Stimulated activated CD8-positive, alpha-beta memory T cell treated with anti-CD3 and anti-CD28 coated beads, Interleukin-7, amount 100 ng/mL, for 1 hour (primary cell): ENCODE results near the gene LATS2.

Experiments used
- DNase-seq, 2 donors: peaks; one replicate each; pipeline ENCODE4 v3.0.0-alpha.2; 2020; ENCODE audit warnings: low read depth in 2 of 2

LATS2 gene

DNA sequence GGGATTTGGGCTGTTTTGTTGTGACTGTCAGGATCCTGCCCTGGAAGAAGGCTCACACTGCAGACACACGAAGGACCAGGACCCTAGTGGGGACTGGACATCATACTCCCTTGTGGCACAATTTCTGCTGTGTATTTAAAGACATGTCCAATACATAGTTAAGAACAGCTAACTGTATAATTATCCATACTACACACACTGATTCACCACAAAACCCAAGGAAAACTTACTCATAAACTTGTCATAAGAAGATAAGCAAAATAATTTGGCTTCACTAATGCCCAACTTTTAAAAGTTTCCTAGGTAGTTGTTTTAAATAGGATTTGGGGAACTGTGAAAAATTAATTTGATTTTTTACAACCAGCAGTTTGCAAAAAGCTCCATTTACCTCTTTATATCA, 46.1 kb downstream of the LATS2 start:
- no peak for DNase-seq

DNA sequence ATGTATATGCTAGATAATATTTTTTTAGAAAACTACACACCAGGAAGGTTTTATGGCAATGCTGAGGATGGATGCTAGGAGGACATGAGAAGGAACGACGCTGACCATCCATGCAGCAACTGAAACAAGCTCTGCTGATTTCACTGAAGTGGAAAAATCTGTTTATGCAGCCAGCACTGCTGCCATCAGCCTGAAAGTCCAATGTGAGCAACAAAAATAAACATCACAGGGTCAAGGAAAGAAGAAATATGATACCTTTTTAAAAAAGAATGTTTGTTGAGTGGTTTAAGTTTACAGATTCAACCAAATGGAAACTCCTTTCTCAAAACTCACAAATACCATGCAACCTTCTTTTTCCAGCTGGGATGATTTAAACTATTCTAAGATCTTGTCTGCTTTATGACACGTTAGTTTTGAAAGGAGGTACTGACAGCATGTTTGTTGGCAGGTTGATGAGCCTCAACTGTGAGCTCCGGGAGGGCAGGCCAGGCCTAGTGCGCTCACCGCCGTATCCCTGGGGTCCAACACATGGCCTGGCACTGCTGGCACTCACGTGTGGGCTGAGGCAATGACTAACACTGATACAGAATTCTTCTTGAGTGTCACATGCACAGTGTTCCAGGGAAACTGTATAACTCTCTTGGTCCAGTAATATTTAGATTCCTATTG, 46.8 kb downstream of the LATS2 start:
- DNase-seq, result no peak

DNA sequence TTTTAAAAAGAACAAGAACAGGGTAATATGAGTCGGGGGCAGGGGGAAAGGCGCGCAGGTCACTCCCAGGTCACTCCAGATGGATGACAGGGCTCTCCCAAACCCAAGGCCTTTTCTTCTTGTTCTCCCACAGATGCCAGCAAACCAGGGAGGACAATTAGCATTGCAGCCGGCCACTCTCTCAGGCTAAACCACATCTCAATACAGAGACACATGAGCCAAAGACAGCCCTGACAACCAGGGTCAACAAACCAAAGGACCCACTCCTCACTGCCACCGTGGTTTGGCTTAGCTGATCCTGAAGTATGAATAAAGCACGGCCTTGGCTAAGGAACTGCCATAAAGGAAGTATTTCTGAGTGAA, 47.3 kb downstream of the LATS2 start:
- DNase-seq, result no peak

DNA sequence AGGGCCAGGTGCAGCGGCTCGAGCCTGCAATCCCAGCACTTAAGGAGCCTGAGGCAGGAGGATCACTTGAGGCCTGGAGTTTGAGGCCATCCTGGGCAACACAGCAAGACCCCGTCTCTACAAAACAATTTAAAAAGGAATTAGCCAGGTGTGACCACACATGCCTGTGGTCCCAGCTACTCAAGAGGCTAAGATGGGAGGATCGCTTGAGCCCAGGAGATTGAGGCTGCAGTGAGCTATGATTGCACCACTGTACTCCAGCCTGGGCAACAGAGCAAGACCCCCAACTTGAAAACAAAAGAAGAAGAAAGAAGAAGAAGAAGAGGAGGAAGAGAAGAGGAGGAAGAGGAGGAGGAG, 47.7 kb downstream of the LATS2 start:
- DNase-seq, result no peak

DNA sequence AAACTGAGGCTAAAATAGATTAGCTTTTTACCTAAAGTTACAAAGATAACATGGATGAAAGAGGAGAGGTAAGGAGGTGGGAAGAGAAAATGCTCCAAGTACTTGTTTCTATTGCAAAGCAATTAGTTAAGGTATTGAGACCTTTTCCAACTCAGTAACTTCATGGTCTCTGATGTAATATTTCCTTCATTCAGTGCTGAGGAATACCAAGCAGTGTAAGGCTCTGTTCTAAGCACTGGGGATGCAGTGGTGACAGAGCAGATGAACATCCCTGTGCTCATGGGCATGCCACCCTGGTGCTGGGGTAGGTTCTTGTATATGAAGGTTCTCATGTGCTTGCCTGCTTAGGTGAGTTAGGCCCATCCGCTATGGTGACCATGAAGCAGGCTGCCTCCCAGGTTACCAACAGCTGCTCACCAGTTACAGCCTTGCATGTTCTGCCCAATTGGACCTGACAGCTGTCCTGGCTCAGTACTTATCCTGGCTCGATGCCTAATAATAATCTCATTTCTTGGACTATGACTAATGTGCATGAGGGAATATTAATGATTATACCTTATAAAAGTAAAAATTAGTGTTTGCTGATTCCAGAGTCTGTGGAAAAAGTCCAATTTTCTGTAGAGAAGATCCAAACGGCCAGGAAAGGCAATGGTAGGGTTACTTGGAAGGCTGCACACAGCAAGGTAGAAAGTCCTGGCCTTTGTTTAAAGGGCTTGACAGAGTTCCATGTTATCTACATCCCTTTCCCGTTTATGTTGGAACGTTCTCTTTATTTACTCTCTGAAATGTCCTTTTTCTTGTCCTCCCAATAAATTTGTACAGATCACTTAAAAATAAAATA, 48.3 kb downstream of the LATS2 start:
- DNase-seq, result no peak

DNA sequence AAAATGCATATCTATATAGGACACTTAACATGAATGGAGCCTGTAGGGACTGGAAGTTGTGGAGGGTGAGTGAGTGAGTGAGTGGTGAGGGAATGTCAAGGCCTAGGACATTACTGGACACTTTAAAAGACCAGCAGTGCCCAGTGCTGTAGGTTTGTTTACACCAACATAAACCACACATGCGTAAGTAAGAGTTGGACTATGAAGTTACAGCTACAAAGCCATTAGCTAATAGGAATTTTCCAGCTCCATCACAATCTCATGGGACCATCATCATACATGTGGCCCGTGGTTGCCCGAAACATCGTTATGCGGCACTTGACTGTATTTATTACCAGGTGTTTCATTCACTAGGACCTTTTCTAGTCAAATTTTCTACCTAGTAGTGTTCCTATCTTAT, 49.2 kb downstream of the LATS2 start:
- no peak for DNase-seq

DNA sequence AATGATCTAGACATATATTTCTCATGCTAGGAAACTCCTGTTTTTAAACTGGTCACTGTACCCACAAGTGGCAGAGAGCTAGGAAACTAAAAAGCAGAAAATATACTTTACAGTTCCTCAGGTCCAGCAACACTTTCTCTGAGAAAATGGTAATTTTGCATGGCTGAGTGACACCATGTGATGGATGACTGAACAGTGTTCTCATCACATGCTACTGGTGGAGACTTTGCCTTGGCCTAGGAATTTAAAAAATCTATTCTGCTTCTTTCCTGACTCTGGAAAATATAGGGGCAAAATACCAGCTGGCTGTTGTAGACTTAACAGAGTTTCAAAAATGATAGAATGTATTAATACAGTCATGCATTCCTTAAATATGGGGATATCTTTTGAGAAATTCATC, 50.0 kb downstream of the LATS2 start:
- no peak for DNase-seq

DNA sequence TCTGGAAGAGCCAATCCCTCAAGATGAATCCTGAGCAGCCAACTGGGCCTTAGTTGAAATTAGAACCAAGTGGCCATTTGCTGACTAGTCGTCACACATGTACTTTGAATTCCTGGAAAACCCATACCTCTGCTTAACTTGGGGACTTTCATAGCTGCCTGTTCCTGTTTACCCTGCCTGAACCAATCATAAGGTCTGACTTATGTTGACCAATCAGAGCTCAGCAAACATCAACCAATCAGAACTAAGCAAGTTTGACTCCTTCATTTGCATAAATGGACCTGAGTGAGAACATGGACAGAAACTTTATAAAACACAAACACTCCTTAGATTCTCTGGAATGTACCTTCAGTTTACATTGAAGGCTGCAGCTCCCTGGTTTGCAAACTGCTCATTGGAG, 50.8 kb downstream of the LATS2 start:
- no peak for DNase-seq

DNA sequence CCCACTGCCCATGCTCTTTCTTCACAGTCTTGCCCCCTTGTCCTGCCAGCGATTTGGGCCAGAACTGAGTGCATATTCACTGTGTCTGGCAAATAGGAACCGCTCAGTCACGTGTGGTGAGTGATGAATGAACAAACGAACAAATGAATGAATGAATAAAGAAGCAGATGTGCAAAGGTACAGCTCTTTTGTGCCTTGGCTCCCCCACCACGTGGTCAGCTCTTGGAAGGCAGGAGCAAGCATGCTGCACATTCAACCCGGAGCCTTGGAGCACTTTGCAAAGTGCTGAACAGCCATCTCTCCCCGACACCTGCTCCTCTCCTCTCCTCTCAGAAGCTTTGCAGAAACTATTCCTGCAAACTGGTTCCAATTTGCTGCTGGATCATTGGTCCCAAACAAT, 52.4 kb downstream of the LATS2 start:
- DNase-seq, result no peak

DNA sequence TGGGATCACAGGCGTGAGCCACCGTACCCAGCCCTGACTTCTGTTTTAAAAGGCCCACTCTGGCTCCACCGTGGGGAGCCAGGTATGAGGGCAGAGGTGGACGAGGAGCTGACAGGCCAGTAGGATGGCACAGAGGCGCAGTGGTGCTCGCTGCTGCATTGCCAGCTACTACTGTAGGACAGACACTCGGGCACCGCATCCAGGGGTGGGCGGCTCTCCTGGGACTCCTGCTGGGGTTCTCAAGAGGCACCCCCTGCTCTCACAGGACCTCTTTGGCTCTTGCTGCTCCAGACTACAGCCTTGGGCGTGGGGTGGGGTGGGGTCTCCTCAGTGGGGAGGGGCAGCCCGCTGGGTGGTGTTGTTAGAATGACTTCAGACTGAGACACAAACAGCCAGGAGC, 53.4 kb downstream of the LATS2 start:
- no peak for DNase-seq

DNA sequence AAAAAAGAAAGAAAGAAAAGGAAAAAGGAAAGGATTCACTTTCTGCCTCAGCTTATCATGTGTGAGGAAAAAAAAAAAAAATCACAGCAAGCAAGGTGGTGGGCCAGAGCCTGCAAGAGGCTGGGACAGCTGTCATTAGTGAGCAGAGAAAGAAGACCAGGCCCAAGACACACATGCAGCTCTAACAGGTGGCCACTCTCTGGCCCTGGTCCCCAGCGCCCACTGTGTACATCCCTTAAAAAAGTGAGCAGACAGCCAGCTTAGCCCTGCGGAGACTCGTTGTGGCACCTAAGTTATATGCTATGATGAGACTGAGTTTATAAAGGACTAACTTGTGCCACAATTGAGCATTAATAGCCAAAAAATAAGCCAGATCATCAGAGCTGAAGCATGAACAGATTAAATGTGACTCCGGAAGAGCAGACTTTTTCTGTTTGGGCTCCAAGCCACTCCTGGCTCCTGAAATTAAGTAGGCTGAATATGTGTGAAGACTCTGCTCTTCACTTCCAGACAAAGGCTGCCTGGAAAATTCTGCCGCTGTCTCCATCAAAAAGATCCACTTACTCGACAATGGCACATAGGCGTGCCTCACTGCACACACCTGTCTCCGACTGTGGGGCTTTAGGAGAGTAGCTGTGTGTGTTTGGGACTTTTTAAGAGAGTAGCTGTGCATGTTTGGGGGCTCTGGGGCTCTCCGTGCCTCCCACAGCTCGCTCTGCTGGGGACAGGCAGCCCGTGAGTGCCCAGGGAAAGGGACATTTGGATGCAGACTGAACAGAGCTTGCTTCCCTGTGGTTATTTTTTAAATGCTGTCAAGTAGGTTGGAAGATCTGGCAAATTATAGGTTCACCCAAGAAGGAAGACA, 55.0 kb downstream of the LATS2 start:
- DNase-seq, result no peak

DNA sequence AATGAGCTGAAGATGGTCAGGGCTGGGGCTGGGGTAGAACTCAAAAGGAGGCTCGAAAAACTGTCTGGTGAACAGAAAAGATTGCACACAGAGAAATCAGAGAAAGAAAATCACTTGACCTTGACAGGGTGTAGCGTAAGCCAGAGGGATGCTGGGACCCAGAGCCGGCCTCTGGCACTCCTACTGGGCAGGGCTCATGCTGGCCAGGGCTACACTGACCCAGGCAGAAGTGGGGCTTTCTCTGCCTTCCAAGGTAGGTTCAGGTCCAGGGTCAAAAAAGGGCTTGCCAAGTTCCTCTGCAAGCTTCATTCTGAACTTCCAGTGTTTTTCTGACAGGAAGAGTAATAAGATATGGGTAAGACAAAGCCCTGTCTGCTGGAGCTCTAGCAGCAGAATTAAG, 56.2 kb downstream of the LATS2 start:
- DNase-seq, result no peak

DNA sequence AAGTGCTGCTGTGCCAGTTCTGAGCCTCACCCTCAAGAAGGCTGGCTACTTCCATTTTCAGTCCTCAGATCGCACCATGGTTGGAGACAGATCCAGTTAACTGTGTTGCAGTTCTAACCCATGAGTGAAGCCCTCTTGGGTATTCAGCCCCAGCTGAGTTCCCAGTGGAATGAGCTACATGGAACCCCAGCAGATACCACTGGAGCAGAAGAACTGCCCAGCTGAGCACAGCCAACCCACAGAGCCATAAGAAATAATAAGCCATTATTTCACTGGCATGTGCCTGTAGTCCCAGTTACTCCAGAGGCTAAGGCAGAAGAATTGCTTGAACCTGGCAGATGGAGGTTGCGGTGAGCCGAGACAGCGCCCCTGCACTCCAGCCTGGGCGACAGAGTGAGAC, 59.9 kb downstream of the LATS2 start:
- DNase-seq, result no peak

DNA sequence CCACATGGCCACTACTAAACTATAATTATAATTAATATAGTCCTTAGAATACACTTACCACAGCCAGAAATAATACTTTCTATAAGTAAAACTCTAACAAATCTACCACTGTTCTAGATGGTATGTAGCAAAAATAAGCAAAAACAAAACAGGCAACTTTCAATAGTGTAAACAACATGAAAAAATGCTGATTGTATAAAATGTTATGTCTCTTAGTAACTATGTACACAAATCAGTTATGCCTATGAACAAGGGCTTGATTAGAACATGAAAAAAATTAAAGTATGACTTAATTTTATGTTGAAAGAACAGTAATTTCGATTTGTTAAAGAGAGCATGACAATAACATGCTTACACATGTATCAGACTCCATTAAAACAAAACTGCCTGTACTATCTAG, 60.7 kb downstream of the LATS2 start:
- no peak for DNase-seq

DNA sequence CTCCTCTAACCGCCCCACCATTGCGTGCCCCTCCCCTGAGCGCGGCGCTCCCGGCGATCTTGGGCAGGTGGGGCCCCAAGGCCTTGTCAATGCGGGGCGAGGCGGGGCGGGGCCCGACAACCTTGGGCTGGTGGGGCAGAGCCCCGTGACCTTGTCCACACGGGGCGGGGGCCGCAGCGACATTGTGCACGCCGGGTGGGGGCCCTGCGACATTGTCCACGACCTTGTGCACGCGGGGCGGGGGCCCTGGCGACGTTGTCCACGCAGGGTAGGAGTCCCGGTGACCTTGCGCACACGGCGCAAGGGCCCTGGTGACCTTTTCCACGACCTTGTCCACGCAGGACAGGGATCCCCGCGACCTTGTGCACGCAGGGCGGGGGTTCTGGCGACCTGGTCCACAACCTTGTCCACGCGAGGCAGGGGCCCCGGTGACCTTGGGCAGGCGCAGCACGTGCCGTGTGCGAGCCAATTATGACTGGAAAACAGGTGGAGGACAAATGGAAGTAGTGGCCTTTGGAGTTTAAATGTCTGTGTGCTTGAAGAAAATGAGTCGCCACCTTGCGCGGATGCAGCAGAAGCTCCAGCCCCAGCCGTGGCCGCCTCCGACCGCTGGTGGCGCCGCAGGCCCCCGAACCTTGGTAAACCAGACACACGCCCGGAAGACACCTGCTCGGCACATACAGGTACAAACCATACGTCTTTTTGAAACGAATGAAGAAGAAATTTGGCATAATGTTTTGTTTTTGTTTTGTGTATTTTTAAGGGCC, 62.6 kb downstream of the LATS2 start:
- no peak for DNase-seq

DNA sequence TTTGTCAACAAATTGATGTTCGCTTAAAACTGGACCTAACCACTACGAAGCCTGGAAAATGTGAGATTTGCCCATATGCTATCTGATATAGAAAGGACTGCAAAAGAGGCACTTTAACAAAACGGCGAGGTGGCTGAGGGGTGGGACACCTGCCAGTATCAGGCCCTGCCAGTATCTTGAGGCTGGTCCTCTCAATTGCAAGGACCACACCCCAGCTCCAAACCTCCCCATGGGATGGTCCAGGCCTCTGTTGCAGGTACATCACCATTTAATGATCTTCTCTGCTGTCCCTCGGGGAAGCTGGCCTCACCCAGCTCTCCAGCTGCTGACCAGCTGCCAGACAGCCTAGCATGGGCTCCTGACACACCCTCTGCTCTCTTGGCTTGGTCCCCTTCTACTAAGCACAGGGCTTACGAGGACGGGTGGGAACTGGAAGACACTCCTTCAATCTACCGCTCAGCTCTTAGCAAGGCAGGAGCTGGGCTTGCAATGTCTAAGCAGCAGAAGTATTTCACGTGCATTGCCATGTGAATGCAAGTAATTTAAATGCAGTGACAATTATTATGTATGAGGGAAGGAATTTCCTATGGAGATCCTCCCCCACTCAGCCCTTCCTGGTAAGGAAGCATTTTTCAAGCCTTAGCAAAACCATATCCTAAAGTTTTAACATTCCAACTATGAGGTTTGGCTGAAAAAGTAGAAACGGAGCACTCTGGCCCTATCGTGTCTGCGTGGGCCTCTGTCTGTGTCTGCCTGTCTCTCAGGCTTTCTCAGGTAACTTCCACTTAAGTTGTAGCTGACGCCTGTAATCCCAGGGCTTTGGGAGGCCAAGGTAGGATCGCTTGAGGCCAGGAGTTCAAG, 63.9 kb downstream of the LATS2 start:
- DNase-seq, result no peak

DNA sequence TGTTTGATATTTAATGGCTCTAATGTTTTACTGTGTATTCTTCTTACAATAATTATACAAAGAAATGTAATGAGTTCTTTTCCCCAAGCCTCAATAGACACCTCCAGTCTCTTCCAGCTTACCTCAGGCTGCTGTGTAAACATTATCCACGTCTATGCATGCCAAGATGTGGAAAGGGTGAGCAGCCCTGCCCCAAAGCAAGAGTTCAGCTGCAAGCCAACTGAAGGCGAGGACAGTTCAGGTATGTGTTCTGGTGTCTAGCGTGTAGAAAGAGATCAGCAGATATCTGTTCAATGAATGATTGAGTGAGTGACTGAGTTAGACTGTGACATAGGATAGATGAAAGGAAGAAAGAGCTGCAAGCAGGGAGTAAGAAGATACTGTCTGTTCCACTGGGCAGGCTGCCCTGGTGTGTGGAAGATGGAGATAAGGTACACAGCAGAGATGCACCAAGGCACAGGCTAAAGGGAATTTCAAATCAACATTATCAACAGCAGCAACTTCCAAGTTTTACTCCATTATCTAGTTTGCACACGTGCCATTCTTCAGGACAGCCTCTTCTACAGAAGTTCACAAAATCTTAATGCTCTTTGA, 66.0 kb downstream of the LATS2 start:
- no peak for DNase-seq

DNA sequence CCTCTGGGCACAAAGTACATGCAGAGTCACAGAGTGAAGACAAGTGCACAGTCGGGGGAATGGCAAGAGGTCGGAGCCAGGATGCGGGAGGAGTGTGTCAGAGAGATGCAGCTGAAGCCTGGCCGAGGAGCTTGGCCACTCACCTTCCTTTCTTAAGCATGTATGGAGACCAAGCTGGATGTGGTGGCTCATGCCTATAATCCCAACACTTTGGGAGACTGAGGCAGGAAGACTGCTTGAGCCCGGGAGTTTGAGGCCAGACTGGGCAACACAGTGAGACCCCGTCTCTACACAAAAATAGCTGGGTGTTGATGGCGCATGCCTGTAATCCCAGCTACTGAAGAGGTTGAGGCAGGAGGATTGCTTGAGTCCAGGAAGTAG, 67.0 kb downstream of the LATS2 start:
- DNase-seq, result no peak

DNA sequence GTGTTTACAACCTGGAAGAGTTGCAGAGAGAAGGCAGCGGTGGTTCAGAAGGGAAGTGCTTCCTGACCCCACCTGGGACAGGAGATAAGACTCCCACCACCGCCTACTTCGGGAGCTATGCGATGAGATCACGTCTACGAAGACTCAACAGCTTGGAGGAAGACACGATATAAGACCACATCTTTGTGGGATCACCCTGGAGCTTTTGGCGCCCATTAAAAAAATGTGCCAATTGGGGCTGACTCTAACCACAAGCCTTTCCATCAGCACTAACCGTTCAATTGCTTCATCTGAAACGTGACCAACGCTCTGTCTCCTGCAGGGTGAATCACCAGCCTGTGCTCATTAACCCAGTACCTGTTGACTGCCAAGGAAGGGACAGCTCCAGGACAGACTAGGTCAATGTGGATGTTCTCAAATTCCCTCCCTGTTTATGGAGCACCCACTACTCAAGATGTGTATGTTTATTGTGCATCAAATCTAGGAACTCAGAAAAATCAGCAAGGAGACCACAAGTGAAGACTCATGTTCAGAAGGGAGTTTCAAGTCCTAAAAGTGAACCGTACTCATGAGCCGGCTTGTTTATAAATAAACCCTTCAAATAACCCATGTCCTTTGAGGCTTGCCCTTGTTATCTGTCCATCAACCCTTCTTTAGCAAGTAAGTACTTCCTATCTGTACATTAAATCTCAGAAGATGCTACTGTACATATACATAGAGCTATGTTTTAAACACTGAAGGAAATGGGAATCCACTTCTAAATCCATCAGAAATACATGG, 67.5 kb downstream of the LATS2 start:
- DNase-seq, result no peak

DNA sequence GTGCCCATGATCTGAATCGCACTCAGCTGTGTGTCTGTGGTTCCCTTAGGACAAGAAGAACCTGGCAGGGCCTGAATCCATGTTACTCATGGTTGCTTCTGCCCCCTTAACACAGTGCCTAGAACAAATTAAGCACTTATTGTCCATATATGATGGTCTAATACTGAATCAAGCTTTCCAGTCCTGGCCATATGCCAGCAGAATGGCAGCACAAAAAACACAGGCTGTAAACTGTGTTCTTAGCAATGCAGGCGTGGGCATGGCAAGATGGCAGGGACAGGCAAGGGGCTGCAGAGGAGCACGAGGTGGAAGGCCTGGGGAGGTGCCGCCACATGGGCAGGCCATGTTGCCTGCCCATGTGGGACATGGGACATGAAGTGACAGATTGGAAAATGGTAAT, 68.2 kb downstream of the LATS2 start:
- no peak for DNase-seq
